SJCRH30 (cell line): ENCODE measurements around the gene SHISAL1. TPM values are rescaled to one million over a fixed set of nuclear protein-coding genes. Genes with fewer than 3 reads are reported as not detected.
"Not testable (repeated sequence)": the region's sequence is repeated elsewhere in the genome, so short reads cannot be mapped to it uniquely, and the experiment has no call there.

Experiments used
- DNase-seq, 2 experiments: peaks; one replicate each; pipeline ENCODE4 v3.0.0-alpha.2; 2015 to 2020
- H3K27ac ChIP-seq: fragments of 250-450 bp; sonication (Bioruptor Pico); 2 replicates; pipeline ENCODE4 v1.5.1; 2020; ENCODE audit warnings: mild to moderate bottlenecking, moderate library complexity
- H3K27me3 ChIP-seq: fragments of 250-450 bp; sonication (Bioruptor Pico); 2 replicates; pipeline ENCODE4 v1.5.1; 2020; ENCODE audit warnings: mild to moderate bottlenecking, moderate library complexity
- H3K36me3 ChIP-seq: fragments of 250-450 bp; sonication (Bioruptor Pico); 2 replicates; pipeline ENCODE4 v1.5.1; 2020; ENCODE audit warnings: mild to moderate bottlenecking, moderate library complexity
- H3K4me1 ChIP-seq: fragments of 250-450 bp; sonication (Bioruptor Pico); 2 replicates; pipeline ENCODE4 v1.5.1; 2020; ENCODE audit warnings: mild to moderate bottlenecking, moderate library complexity
- H3K4me3 ChIP-seq: fragments of 250-450 bp; sonication (Bioruptor Pico); 2 replicates; pipeline ENCODE4 v1.5.1; 2020; ENCODE audit warnings: mild to moderate bottlenecking, moderate library complexity
- H3K9me3 ChIP-seq: fragments of 250-450 bp; sonication (Bioruptor Pico); replicated peaks from 2 replicates; pipeline ENCODE4 v1.5.1; 2020; ENCODE audit warnings: mild to moderate bottlenecking, moderate library complexity
- total RNA-seq: library from RNA; depleted of rRNA; stranded (reverse); fragments of >200 nt; shearing (Covaris generic); gene quantifications from 2 replicates; pipeline ENCODE4 v1.2.3, GENCODE V29; 2014

The SHISAL1 gene
- total RNA-seq, 1 experiment from 2014 or later, result not detected

- DNase-seq, result no peak
- no peaks in the 10 kb centered on the region for H3K27me3 ChIP-seq
- no peak overlapping the region for H3K27ac ChIP-seq
- H3K4me1 ChIP-seq, result no peaks in the 10 kb centered on the region
- H3K4me3 ChIP-seq, result no peak overlapping the region
- no peaks in the 10 kb centered on the region for H3K36me3 ChIP-seq
- H3K9me3 ChIP-seq, result no peaks in the 10 kb centered on the region
Observed at GRCh38 chr22:44245867-44246266, 66.9 kb downstream of the SHISAL1 start.

GRCh38 chr22:44245438-44245837, 67.3 kb downstream of the SHISAL1 start:
- Histone ChIP-seq H3K4me3 (no peak overlapping the region), H3K9me3 (no peaks in the 10 kb centered on the region), H3K27me3 (no peaks in the 10 kb centered on the region), H3K27ac (no peak overlapping the region), H3K4me1 (no peaks in the 10 kb centered on the region), H3K36me3 (no peaks in the 10 kb centered on the region)
- DNase-seq, result no peak

GRCh38 chr22:44244265-44244822, 68.4 kb downstream of the SHISAL1 start:
- no peak for DNase-seq
- Histone ChIP-seq H3K9me3 (no peaks in the 10 kb centered on the region), H3K4me1 (no peaks in the 10 kb centered on the region), H3K27me3 (no peaks in the 10 kb centered on the region), H3K36me3 (no peaks in the 10 kb centered on the region), H3K27ac (no peak overlapping the region), H3K4me3 (no peak overlapping the region)

GRCh38 chr22:44243761-44244160, 69.0 kb downstream of the SHISAL1 start:
- no peak for DNase-seq
- no peaks in the 10 kb centered on the region for H3K9me3 ChIP-seq
- H3K4me3 ChIP-seq, result no peak overlapping the region
- H3K27ac ChIP-seq, result no peak overlapping the region
- H3K27me3 ChIP-seq, result no peaks in the 10 kb centered on the region
- H3K4me1 ChIP-seq, result no peaks in the 10 kb centered on the region
- no peaks in the 10 kb centered on the region for H3K36me3 ChIP-seq

- Histone ChIP-seq H3K9me3 (no peaks in the 10 kb centered on the region), H3K4me1 (no peaks in the 10 kb centered on the region), H3K36me3 (no peaks in the 10 kb centered on the region), H3K27me3 (no peaks in the 10 kb centered on the region), H3K27ac (no peak overlapping the region), H3K4me3 (no peak overlapping the region)
- no peak for DNase-seq
Observed at GRCh38 chr22:44242946-44243724, 69.6 kb downstream of the SHISAL1 start.

DNA sequence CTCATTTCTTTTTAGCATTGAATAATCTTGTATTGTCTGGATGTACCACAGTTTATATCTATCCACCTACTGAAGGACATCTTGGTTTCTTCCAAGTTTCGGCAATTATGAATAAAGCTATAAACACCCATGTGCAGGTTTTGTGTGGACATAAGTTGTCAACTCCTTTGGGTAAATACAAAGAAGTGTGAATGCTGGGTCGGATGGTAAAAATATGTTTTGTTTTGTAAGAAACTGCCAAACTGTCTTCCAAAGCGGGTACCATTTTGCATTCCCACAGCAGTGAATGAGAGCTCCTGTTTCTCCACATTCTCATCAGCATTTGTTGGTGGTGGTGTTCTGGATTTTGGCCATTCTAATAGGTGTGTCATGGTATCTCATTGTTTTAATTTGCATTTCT, 71.6 kb downstream of the SHISAL1 start:
- not testable (repeated sequence) for H3K36me3 ChIP-seq, H3K4me3 ChIP-seq, H3K27ac ChIP-seq, H3K4me1 ChIP-seq, H3K27me3 ChIP-seq, DNase-seq, H3K9me3 ChIP-seq

- DNase-seq, result no peak
- Histone ChIP-seq H3K4me1 (no peaks in the 10 kb centered on the region), H3K27me3 (no peaks in the 10 kb centered on the region), H3K9me3 (no peaks in the 10 kb centered on the region), H3K36me3 (no peaks in the 10 kb centered on the region), H3K4me3 (no peak overlapping the region), H3K27ac (no peak overlapping the region)
Observed at GRCh38 chr22:44237290-44237689, 75.5 kb downstream of the SHISAL1 start.

DNA sequence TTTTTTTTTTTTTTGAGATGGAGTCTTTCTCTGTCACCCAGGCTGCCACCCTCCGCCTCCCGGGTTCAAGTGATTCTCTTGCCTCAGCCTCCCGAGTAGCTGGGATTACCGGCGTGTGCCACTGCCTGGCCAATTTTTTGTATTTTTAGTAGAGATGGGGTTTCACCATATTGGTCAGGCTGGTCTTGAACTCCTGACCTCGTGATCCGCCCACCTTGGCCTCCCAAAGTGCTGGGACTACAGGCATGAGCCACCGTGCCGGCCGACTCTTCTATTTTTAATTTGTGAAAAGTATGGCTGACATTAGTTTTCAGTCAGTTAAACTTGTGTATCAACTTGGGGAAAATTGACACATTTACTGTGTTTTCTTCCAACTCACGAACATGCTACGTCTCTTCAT, 78.4 kb downstream of the SHISAL1 start:
- not testable (repeated sequence) for H3K27me3 ChIP-seq

DNA sequence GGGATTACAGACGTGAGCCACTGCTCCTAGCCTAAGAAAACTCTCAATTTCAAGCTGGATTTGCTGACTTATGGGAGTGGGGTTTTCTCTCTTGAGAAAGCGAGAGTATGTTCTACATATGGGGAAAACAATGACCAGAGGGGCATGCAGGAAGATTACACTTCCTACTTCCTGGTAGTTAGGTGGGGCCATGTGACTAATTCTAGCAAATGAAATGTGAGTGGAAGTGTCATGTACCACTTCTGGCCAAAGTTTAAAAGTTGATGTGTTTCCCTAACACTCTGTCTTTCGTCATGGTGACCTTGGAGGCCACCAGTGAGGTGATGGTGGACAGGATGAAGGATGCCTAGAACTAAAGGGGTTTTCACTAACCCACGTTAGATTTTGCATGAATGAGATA, 81.5 kb downstream of the SHISAL1 start:
- Histone ChIP-seq H3K4me1 (no peaks in the 10 kb centered on the region), H3K27ac (no peak overlapping the region), H3K9me3 (no peaks in the 10 kb centered on the region), H3K27me3 (no peaks in the 10 kb centered on the region), H3K36me3 (no peaks in the 10 kb centered on the region), H3K4me3 (no peak overlapping the region)
- DNase-seq, result no peak

More for the DNA sequence above, 78.4 kb downstream of the SHISAL1 start:
- DNase-seq, H3K4me3 ChIP-seq, H3K27ac ChIP-seq, H3K9me3 ChIP-seq, H3K36me3 ChIP-seq, H3K4me1 ChIP-seq: not testable (repeated sequence)

DNA sequence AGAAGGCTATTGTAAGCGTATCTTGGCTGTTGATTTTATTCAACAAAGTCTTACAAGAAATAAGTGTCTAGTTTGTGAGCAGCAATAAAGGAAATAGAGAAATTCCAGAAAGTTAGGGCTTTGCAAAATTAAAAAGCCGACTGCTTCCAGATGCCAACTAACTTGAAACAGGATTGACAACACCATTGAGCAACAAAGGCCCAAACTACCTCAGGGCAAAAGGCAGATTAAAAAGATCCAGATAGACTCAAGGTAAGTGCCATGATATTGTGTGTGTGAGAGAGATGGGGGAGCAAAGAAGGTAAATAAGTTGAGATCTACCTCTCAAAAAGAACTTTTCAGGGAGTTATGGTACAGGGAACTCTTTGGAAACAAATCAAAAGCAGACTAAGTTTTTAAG, 82.9 kb downstream of the SHISAL1 start:
- Histone ChIP-seq H3K27me3 (no peaks in the 10 kb centered on the region), H3K27ac (no peak overlapping the region), H3K36me3 (no peaks in the 10 kb centered on the region), H3K4me1 (no peaks in the 10 kb centered on the region), H3K4me3 (no peak overlapping the region), H3K9me3 (no peaks in the 10 kb centered on the region)
- no peak for DNase-seq

- no peaks in the 10 kb centered on the region for H3K27me3 ChIP-seq
- H3K9me3 ChIP-seq, result no peaks in the 10 kb centered on the region
- H3K36me3 ChIP-seq, result no peaks in the 10 kb centered on the region
- H3K4me3 ChIP-seq, result no peak overlapping the region
- DNase-seq, result no peak
- H3K27ac ChIP-seq, result no peak overlapping the region
- no peaks in the 10 kb centered on the region for H3K4me1 ChIP-seq
Observed at GRCh38 chr22:44229331-44229730, 83.4 kb downstream of the SHISAL1 start.

GRCh38 chr22:44225812-44226211, 86.9 kb downstream of the SHISAL1 start:
- no peaks in the 10 kb centered on the region for H3K36me3 ChIP-seq
- H3K4me3 ChIP-seq, result no peak overlapping the region
- H3K9me3 ChIP-seq, result no peaks in the 10 kb centered on the region
- H3K4me1 ChIP-seq, result no peaks in the 10 kb centered on the region
- H3K27ac ChIP-seq, result no peak overlapping the region
- DNase-seq, result no peak
- H3K27me3 ChIP-seq, result no peaks in the 10 kb centered on the region

DNA sequence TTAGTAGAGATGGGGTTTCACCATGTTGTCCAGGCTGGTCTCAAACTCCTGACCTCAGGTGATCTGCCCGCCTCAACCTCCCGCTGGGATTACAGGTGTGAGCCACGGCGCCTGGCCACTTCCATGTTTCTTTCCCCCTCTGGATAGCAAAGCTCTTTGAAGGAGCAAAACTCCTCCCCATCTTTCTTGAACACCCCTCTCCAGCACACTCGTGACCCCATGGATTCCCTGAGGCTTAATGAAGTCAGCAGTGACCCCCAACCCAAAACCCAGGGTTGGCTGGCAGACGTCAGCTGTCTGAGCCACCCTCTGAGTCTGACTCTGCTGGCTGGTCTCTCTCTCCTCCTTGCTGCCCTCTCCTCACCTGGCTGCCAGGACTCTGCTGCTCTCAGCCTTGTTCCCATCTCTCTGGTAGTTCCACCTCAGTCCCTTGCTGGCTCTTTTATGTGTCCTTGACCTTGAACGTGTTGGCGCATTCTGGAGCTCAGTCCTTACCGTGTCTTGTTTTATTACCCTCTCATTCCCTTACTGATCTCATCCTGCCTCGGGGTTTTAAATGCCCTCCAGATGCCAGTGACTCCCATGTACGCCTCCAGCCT, 87.6 kb downstream of the SHISAL1 start:
- Histone ChIP-seq H3K27ac (no peak overlapping the region), H3K9me3 (no peaks in the 10 kb centered on the region), H3K4me3 (no peak overlapping the region), H3K36me3 (no peaks in the 10 kb centered on the region), H3K27me3 (no peaks in the 10 kb centered on the region), H3K4me1 (no peaks in the 10 kb centered on the region)
- no peak for DNase-seq

DNA sequence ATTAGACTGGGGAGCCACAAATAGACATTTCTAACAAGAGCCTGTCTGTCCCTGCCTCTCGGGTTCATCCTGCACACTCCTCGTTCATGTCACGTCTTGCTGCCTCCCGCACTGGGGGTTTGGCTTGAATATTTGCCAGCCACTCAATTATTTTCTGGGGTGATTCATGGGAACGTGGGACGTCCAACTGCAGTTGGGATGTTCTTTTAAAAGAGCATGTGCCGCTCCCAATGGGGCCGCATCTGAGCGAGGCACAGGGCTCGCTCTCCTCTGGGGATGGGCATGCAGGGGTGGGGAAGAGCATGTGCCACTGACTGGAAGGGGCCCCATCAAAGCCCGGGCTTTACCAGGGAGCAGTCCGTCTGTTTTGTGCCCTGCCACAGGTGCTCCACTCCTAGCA, 88.6 kb downstream of the SHISAL1 start:
- H3K9me3 ChIP-seq, result no peaks in the 10 kb centered on the region
- DNase-seq, result no peak
- H3K27me3 ChIP-seq, result no peaks in the 10 kb centered on the region
- H3K27ac ChIP-seq, result no peak overlapping the region
- no peaks in the 10 kb centered on the region for H3K4me1 ChIP-seq
- no peaks in the 10 kb centered on the region for H3K36me3 ChIP-seq
- H3K4me3 ChIP-seq, result no peak overlapping the region

DNA sequence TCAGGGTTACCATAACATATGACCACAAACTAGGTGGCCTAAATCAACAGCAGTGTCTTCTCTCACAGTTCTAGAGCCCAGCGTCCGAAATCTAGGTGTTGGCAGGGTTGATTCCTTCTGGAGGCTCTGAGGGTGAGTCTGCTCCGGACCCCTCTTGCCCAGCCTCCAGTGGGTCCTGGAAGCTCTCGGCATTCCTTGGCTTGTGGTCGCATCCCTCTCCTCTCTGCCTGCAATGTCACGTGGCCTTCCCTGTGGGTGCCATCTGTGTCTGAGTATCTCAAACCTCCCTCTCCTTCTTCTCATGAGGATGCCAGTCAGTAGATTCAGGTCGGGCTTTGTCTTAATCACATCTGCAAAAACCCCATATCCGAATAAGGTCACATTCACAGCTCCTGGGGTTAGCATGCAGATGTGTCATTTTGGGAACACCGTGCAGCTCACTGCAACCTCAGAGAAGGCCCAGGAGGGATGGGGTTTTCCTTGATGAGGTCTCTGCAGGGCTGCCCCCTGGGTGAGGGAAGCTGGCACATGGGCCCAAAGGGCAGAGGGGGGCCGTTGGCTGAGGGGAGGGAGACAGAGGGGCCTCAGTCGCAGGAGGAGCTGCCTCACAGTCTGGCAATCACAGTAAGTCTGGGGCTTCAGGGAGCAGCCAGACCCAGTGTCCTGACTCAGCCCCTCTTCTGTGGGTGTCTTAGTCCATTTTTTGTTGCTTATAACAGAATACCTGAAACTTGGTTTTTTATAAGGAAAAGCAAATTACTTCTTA, 90.9 kb downstream of the SHISAL1 start:
- H3K4me3 ChIP-seq, result no peak overlapping the region
- no peaks in the 10 kb centered on the region for H3K36me3 ChIP-seq
- no peaks in the 10 kb centered on the region for H3K9me3 ChIP-seq
- no peak overlapping the region for H3K27ac ChIP-seq
- no peaks in the 10 kb centered on the region for H3K4me1 ChIP-seq
- no peak for DNase-seq
- no peaks in the 10 kb centered on the region for H3K27me3 ChIP-seq
